Activated gamma-delta T cell (primary cell): Measurements from ENCODE around the gene SLC44A1.

Experiments used
- DNase-seq: peaks from one replicate; lab custom pipeline; 2025; lab: John Stamatoyannopoulos, UW

SLC44A1 gene

DNA sequence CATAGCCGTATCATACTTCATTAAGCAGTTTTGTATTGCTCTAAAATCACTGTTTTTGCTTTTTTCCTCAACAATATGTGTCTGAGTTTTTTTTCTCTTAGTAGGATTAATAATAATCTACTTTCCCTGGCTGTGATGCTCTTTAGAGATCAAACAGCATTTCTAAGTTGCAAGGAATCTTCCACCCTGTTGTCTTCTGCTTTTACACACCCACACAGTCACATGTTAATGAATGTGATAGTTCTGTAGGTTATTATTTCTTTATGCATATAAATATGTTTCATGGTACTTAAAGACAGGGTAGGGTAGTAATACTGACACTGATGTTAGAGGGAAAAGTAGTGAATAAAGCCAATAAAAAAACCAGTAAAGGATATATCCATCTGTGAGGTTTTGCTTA, 29.3 kb downstream of the SLC44A1 start:
- DNase-seq = no peak

DNA sequence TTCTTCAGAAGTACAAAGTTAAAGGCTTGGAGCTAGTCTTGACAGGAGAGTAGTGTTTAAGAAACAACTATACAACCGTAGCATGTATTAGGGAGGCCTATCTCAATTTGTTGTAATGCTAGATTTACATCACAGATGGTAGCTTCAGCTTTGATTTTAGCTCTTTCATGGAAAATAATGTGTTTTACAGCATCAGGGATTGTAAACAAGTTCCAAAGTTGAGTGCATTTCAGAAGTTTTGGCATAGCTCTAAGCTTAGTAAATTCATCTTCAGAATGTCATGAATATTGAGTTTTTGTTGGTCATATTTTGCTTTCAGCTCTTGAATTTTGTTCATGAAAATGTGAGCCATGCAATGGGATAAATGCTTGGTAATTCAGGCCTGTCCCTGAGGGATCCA, 30.7 kb downstream of the SLC44A1 start:
- DNase-seq = no peak

DNA sequence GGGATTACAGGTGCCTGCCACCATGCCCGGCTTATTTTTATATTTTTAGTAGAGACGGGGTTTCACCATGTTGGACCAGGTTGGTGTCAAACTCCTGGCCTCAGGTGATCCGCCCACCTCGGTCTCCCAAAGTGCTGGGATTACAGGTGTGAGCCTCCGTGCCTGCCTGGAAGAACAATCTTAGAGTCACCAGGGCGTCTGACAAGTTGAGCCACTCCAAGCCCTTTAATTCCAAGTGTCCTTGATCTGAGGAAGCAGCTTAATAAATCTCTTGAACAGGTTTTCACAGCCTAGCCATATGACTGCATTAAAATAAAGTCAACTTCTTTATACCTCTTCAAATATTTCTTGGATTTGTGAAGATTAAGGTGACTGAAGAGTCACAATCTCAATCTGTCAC, 31.5 kb downstream of the SLC44A1 start:
- DNase-seq = no peak

GRCh38 chr9:105278751-105279150, 34.3 kb downstream of the SLC44A1 start:
- DNase-seq = no peak

DNA sequence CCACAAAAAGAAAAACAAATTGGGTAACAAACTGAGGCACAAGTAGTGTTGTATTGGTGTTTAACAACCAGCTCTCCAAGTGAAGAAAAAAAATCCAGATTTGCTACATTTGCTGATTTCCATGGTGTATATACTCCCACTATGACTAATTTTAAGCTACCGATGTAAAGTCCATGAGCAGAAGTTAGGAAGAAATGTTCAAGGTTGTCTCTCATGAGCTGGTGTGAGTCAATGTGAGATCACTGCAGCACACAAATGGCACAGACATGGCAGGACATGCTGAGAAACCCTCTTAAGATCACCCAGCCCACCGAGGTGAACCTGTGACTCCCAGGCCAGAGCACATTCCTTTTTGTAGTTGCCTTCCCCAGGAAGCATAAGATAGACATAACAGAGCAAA, 36.2 kb downstream of the SLC44A1 start:
- no peak for DNase-seq

- no peak for DNase-seq
Measured at GRCh38 chr9:105281272-105281671, 36.8 kb downstream of the SLC44A1 start.

GRCh38 chr9:105281926-105282325, 37.5 kb downstream of the SLC44A1 start:
- DNase-seq = no peak

DNA sequence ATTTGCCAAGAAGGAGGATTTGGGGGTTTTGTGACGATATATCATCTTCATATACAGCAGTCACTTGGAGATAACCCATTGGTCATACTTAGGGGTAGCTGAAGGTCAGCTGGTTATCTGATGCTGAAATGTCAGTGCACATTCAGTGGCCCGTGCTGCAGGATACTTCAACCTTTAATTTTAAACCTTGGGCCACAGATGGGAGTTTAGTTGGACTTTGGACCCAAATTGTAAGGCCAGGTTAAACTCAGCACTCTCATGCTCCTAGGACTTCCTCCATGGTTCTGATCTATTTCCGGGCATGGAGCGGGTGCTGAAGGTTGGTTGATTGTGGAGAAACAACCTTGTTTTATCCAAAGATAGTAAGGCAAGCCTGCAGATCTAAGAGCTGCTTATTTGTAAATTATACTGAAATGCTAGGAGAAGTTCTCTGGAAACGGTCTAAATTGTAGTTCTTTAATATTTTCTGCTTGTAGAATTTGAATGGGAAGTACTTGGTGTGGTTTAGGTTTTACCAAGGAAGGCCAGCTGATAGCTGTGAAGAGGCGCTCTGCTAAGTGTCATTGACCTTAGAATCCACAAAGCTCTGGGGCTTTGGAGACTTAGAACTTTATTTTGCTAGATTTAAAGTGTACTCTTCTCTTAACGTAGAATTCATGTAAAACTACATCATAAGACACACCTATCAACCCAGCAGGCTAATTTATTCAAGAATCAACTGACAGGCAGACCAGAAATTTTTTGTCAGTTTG, 38.6 kb downstream of the SLC44A1 start:
- DNase-seq = no peak

DNA sequence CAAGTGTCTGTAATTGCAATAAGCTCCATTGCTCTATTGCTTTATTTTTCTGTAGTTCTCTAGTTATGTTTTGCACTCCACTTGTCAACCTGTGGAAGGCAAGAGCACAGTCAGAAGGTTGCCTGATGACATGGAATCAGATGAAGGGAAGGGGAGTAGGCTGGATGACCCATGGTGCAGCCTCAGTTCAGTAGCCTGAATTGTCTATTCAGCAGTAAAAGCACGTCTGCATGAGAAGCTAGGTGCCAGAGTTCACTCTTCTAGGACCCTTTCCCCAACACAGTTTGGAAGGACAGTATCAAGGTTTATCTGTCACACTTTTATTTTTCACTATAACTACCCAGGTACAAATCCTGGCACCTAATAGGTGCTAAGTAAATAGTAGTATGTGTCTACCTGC, 39.3 kb downstream of the SLC44A1 start:
- DNase-seq = no peak

DNA sequence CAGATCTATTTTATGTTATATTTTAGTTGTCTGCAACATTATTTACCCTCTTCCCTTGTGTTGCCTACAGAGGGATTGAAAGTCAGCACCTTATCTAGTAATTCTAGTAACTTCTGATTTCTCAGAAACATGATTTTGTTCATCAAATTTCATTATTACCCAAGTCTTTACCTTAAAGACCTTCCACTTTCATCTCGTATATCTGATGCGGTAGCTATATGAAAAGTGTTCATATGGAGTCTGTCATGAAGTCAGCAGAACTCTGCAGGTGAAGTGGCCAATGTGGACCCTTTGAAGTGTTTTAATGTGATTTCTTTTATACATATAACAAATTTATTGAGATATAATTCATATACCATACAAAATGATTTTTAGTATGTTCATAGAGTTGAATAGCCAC, 40.0 kb downstream of the SLC44A1 start:
- DNase-seq = no peak

DNA sequence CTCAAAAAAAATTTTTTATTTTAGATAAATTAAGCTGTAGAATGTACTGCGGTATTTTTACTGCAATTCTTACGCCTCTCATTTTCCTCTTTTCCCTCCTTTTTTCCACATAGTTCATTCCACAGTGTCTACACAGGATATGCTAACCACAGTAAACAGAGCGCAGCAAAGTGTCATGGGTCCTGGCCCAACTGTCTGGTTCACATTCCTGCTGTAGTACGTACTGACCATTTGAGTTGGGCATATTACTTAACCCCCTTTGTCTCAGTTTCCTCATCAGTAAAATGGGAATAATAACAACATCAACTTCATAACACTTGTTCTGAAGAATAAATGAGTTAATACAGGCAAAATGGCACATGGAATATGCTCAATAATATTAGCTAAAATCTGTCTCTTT, 41.6 kb downstream of the SLC44A1 start:
- no peak for DNase-seq

GRCh38 chr9:105289305-105289704, 44.9 kb downstream of the SLC44A1 start:
- DNase-seq = no peak

GRCh38 chr9:105290418-105290817, 46.0 kb downstream of the SLC44A1 start:
- no peak for DNase-seq

DNA sequence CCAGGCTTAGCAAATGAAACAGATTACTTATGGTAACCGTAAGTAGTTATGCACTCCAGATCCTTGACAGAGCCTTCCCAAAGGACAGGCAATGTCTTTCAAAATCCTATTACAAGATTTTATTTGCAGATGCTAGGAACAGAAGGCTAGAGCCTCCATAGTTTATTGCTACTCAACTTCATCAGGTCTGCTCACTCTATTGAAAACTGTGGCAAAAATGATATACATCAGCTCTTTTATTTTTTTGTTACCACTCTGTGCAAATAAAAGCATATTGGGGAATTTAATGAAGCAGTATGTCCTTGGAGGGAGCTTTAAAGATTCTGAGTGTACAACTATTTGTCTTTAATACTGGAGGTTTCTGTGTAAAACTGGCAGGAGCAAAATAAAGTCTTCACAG, 46.5 kb downstream of the SLC44A1 start:
- DNase-seq = no peak

DNA sequence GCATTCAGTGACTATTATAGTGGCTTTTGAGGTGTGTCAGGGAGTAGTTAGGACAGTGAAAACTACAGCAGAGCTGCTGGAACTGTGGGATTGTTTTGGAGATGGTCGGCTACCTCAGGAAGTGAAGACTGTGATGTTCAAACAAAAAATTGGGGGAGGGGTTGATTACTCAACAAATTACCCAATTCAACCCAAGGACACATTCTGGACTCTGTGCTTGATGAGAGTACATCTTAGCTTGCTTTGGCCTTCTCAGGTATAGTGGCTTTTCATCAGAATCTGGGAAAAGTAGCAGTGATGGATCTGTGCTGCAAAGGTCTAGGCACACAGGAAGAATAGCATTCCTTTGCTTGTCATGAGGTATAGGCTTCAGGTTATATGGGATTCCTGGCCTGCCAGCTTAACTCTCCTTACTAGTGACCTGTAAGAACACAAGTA, 47.0 kb downstream of the SLC44A1 start:
- no peak for DNase-seq

- DNase-seq = no peak
Measured at GRCh38 chr9:105291938-105292337, 47.5 kb downstream of the SLC44A1 start.

- DNase-seq = no peak
Measured at GRCh38 chr9:105293408-105293807, 49.0 kb downstream of the SLC44A1 start.

DNA sequence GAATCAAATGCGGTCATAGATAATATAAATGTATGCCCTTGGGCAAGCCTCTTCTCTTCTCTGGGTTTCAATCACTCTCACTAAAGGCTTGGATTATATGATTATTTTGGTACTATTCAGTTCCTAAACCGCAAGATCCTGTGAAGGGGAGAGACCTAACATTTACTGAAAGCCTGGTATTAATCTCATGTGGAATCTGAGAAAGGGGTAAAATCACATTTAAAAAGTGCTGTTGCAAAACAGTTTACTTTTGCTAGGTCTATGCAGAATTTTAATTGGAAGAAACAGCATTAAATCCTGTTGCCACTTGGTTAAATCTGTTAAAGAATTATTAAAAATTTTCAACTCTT, 50.7 kb downstream of the SLC44A1 start:
- no peak for DNase-seq

DNA sequence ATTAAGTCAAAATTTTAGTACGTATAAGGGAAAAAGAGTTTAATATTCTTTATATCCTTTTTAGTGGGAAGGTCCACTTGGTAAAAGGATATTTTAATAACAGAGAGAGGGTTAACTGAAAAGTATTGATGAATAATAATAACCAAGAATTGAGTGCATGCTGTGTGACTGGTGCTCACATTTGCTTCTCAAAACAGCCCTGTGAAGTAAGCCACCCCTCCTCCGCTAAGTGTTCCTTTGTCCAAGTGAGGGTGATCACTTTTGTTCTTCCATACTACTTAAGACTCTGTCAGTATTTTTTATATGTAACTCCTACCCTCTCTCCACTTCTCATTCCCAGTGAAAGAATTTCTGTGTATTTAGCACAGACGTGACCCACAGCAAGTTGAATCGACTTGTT, 51.5 kb downstream of the SLC44A1 start:
- DNase-seq = no peak

GRCh38 chr9:105296445-105296844, 52.0 kb downstream of the SLC44A1 start:
- no peak for DNase-seq

DNA sequence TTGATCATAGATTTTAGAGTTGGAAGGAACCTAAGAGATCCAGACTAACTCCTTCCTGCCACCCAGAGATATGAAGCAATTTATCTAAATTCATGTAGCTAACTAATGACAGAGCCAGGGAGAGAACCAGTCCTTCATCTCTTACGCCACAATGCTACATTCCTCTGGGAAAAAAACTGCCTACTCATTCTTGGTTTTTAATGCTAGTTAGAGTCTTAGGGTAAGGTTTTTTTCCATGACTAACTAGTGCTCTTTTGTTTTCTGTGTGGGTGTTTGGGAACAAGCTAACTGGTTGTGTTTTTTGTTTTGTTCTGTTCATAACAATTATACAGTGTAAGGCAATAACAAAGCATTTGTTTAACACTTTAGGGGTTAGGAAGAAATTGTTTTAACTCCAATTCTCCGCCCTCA, 52.4 kb downstream of the SLC44A1 start:
- DNase-seq = no peak

GRCh38 chr9:105297442-105298075, 53.1 kb downstream of the SLC44A1 start:
- no peak for DNase-seq

GRCh38 chr9:105299190-105299854, 54.9 kb downstream of the SLC44A1 start:
- DNase-seq = no peak
